Stimulated activated naive CD8-positive, alpha-beta T cell treated with anti-CD3 and anti-CD28 coated beads, Interleukin-15, Interleukin-2, amounts not matched to agents 100 U/mL and 50 U/mL, for 24 hours (primary cell): ENCODE results near the gene COL4A3.
"Not testable (repeated sequence)": the region's sequence is repeated elsewhere in the genome, so short reads cannot be mapped to it uniquely, and the experiment has no call there.

ENCODE experiments used
- ATAC-seq: fragments of 150-1000 bp; cut with Tn5 transposase; one replicate; pipeline ENCODE4 v1.10.0; 2021
- DNase-seq: peaks from one replicate; pipeline ENCODE4 v3.0.0; 2021

Gene COL4A3

GRCh38 chr2:227206406-227206805 is 42.0 kb downstream of the COL4A3 start:
- no peak for ATAC-seq

GRCh38 chr2:227207573-227207972 is 43.1 kb downstream of the COL4A3 start:
- DNase-seq (no peak), ATAC-seq (no peak)

More at GRCh38 chr2:227206406-227206805, 42.0 kb downstream of the COL4A3 start:
- DNase-seq, result no peak

GRCh38 chr2:227214622-227215041 is 50.2 kb downstream of the COL4A3 start:
- no peak for DNase-seq
- ATAC-seq, result no peak

GRCh38 chr2:227219312-227220105 is 55.1 kb downstream of the COL4A3 start:
- no peak for ATAC-seq
- DNase-seq, result no peak

- no peak for ATAC-seq
Observed at GRCh38 chr2:227221120-227221519, 56.7 kb downstream of the COL4A3 start.

GRCh38 chr2:227222292-227222691 is 57.9 kb downstream of the COL4A3 start:
- ATAC-seq (no peak), DNase-seq (no peak)

More at GRCh38 chr2:227221120-227221519, 56.7 kb downstream of the COL4A3 start:
- DNase-seq, result no peak

GRCh38 chr2:227225641-227226040 is 61.2 kb downstream of the COL4A3 start:
- DNase-seq, ATAC-seq: not testable (repeated sequence)

- DNase-seq, result no peak
- no peak for ATAC-seq
Observed at GRCh38 chr2:227228061-227228667, 63.7 kb downstream of the COL4A3 start.

- DNase-seq, result no peak
- ATAC-seq, result no peak
Observed at GRCh38 chr2:227230151-227230550, 65.7 kb downstream of the COL4A3 start.

GRCh38 chr2:227234429-227234828 is 70.0 kb downstream of the COL4A3 start:
- ATAC-seq, result no peak
- no peak for DNase-seq

- DNase-seq, result no peak
- ATAC-seq, result no peak
Observed at GRCh38 chr2:227237786-227238185, 73.4 kb downstream of the COL4A3 start.

- ATAC-seq, result no peak
Observed at GRCh38 chr2:227238238-227239237, 74.1 kb downstream of the COL4A3 start.

GRCh38 chr2:227241005-227241404 is 76.6 kb downstream of the COL4A3 start:
- no peak for DNase-seq
- no peak for ATAC-seq

More at GRCh38 chr2:227238238-227239237, 74.1 kb downstream of the COL4A3 start:
- DNase-seq, result peak; percentile 70

- DNase-seq (no peak), ATAC-seq (no peak)
Observed at GRCh38 chr2:227248876-227249275, 84.5 kb downstream of the COL4A3 start.

- DNase-seq, result no peak
- ATAC-seq, result no peak
Observed at GRCh38 chr2:227252831-227253230, 88.4 kb downstream of the COL4A3 start.

GRCh38 chr2:227256605-227257004 is 92.2 kb downstream of the COL4A3 start:
- no peak for ATAC-seq
- DNase-seq, result no peak

GRCh38 chr2:227257820-227258219 is 93.4 kb downstream of the COL4A3 start:
- ATAC-seq, result no peak
- no peak for DNase-seq

- no peak for DNase-seq
- no peak for ATAC-seq
Observed at GRCh38 chr2:227260041-227260440, 95.6 kb downstream of the COL4A3 start.

GRCh38 chr2:227267410-227268115 is 103.1 kb downstream of the COL4A3 start:
- DNase-seq (no peak), ATAC-seq (no peak)

GRCh38 chr2:227280895-227281294 is 116.5 kb downstream of the COL4A3 start:
- DNase-seq (no peak), ATAC-seq (no peak)

- no peak for ATAC-seq
- no peak for DNase-seq
Observed at GRCh38 chr2:227285741-227286236, 121.4 kb downstream of the COL4A3 start.
